ENCODE results near the gene LRRK1.

Gene LRRK1

DNA sequence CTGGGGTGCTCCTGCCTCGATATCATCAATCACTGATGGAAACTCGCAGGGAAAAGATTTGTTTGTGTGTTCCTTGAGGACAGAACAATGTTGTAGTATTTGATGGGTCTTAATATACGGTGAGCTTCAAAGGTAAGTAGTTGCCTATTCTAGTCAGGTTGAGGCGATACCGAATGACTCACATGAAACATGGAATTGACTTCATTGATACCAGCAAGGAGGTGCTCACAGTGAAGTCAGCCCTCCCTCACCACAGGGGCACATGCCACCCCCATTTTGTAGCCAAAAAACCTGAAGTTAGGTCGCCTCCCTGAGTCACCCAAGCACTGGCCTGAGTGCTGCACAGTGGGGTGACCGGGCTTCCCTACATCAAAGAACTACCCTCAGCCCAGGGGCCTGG lies 43.2 kb upstream of the LRRK1 start:
- H3K4ac ChIP-seq (ENCODE audit: low read length), result no peak overlapping the region
- peaks cover 0 to 5% of the 10 kb centered on the region in 2 donors for H3K9me3 ChIP-seq (replicated peaks in 1 of 2; ENCODE audit: control insufficient read depth in 2 of 2, insufficient read depth in 1 of 2, low read depth in 1 of 2, low read length in 2 of 2)
- no peak overlapping the region for H4K91ac ChIP-seq (ENCODE audit: low read depth, low read length, poor library complexity)
- no peak overlapping the region for H3K23ac ChIP-seq (ENCODE audit: low read depth, low read length, poor library complexity)
- H3K4me1 ChIP-seq (ENCODE audit: control insufficient read depth in 2 of 2, insufficient read depth in 1 of 2, low read depth in 1 of 2, low read length in 2 of 2), result peaks cover 0 to 12% of the 10 kb centered on the region in 2 donors
- no peak overlapping the region for H3K27ac ChIP-seq (replicated peaks; ENCODE audit: low read length)
- no peak overlapping the region for H2BK120ac ChIP-seq (ENCODE audit: low read depth, low read length)
- H4K8ac ChIP-seq (ENCODE audit: low read depth, low read length), result no peak overlapping the region
- H3K36me3 ChIP-seq (replicated peaks in 1 of 2; ENCODE audit: control insufficient read depth in 2 of 2, insufficient read depth in 2 of 2, low read length in 2 of 2), result no peaks in the 10 kb centered on the region
- no peak overlapping the region for H3K9ac ChIP-seq (ENCODE audit: low read depth, low read length, poor library complexity)
- WGBS, 2 donors (ENCODE audit: extremely low coverage in 2 of 2, insufficient read length in 2 of 2, insufficient replicate concordance in 1 of 2), result no CpG with 5 or more reads among the region's 7 CpGs
- H3K18ac ChIP-seq (ENCODE audit: low read length), result peak overlapping the region; percentile 65
- no peaks in the 10 kb centered on the region for H3K79me1 ChIP-seq (ENCODE audit: low read depth, low read length)
- H3K4me3 ChIP-seq (ENCODE audit: low read length in 2 of 2), result no peak overlapping the region
- no peak overlapping the region for H2BK15ac ChIP-seq (ENCODE audit: low read length)
- no peak overlapping the region for H2AK5ac ChIP-seq (ENCODE audit: low read depth, low read length)
- no peak overlapping the region for H2AFZ ChIP-seq (ENCODE audit: low read length)
- no peak overlapping the region for H2BK12ac ChIP-seq (ENCODE audit: low read length)
- no peak overlapping the region for H3K4me2 ChIP-seq (ENCODE audit: insufficient read depth, low read length, poor library complexity, severe bottlenecking)
- peaks cover 8 to 53% (median 27%) of the 10 kb centered on the region in 3 experiments for H3K27me3 ChIP-seq (ENCODE audit: control insufficient read depth in 3 of 3, insufficient read depth in 3 of 3, low read depth in 1 of 3, low read length in 3 of 3)
- no peak for DNase-seq (ENCODE audit: low spot score)
- no peak overlapping the region for H2BK5ac ChIP-seq (ENCODE audit: low read length)
- no peak overlapping the region for H3K14ac ChIP-seq (ENCODE audit: low read length)

DNA sequence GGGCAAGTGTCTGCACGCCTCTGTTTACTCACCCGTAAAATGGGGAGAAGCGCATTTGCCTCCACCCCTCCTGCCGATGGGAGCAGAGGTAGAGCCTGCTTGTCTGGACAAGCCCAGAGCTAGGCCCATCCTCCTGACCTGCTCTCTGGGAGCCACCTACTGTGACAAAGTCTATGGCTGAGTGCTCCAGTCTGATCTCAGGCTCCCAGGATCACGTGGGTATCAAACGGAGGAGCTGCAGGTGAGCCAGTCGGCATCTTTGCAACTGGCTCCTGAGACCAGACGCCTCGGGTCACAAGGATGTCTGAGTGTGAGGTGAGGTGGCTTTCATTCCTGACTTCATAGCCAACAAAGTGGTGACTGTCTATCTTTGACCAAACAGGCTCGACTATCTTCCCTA lies 41.6 kb upstream of the LRRK1 start:
- Histone ChIP-seq H3K27ac (replicated peaks; ENCODE audit: low read length) (no peak overlapping the region), H4K8ac (ENCODE audit: low read depth, low read length) (no peak overlapping the region), H2BK15ac (ENCODE audit: low read length) (peak overlapping the region; percentile 20), H3K18ac (ENCODE audit: low read length) (no peak overlapping the region), H3K9ac (ENCODE audit: low read depth, low read length, poor library complexity) (no peak overlapping the region), H3K79me1 (ENCODE audit: low read depth, low read length) (no peaks in the 10 kb centered on the region), H3K36me3 (replicated peaks in 1 of 2; ENCODE audit: control insufficient read depth in 2 of 2, insufficient read depth in 2 of 2, low read length in 2 of 2) (no peaks in the 10 kb centered on the region), H3K27me3 (ENCODE audit: control insufficient read depth in 3 of 3, insufficient read depth in 3 of 3, low read depth in 1 of 3, low read length in 3 of 3) (peaks cover 11 to 69% (median 43%) of the 10 kb centered on the region in 3 experiments), H3K4me1 (ENCODE audit: control insufficient read depth in 2 of 2, insufficient read depth in 1 of 2, low read depth in 1 of 2, low read length in 2 of 2) (peaks cover 0 to 12% of the 10 kb centered on the region in 2 donors), H2BK120ac (ENCODE audit: low read depth, low read length) (peak overlapping the region; percentile 20), H2AK5ac (ENCODE audit: low read depth, low read length) (peak overlapping the region; percentile 67), H2BK12ac (ENCODE audit: low read length) (no peak overlapping the region), H3K9me3 (replicated peaks in 1 of 2; ENCODE audit: control insufficient read depth in 2 of 2, insufficient read depth in 1 of 2, low read depth in 1 of 2, low read length in 2 of 2) (peaks cover 0 to 5% of the 10 kb centered on the region in 2 donors), H2BK5ac (ENCODE audit: low read length) (peak overlapping the region; percentile 0), H2AFZ (ENCODE audit: low read length) (no peak overlapping the region), H3K4me3 (ENCODE audit: low read length in 2 of 2) (no peak overlapping the region), H3K14ac (ENCODE audit: low read length) (peak overlapping the region; percentile 75), H3K23ac (ENCODE audit: low read depth, low read length, poor library complexity) (peak overlapping the region; percentile 19), H3K4ac (ENCODE audit: low read length) (no peak overlapping the region), H4K91ac (ENCODE audit: low read depth, low read length, poor library complexity) (peak overlapping the region; percentile 5), H3K4me2 (ENCODE audit: insufficient read depth, low read length, poor library complexity, severe bottlenecking) (no peak overlapping the region)
- no CpG with 5 or more reads among the region's 10 CpGs for WGBS, 2 donors (ENCODE audit: extremely low coverage in 2 of 2, insufficient read length in 2 of 2, insufficient replicate concordance in 1 of 2)
- no peak for DNase-seq (ENCODE audit: low spot score)

DNA sequence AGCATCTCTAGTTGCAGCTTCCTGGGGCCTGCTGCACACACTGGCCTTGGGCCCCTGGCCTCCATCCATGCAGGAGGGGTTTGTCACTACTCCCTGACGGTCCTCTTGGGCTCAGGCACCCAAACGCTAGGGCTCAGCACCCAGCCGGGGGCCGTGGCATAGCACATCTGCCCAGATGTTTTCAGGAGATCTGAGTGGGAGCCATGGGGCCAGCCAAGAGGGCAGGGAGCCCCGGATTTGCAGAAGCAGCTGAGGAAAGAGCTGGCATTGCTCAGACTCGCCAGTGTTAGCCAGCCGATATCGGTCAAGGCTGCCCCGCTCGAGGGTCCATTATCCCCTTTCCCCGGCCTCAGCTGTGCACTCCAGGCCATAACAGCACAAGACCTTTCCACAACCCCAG lies 41.0 kb upstream of the LRRK1 start:
- Histone ChIP-seq H3K27me3 (ENCODE audit: control insufficient read depth in 3 of 3, insufficient read depth in 3 of 3, low read depth in 1 of 3, low read length in 3 of 3) (peaks cover 11 to 75% (median 45%) of the 10 kb centered on the region in 3 experiments), H3K79me1 (ENCODE audit: low read depth, low read length) (no peaks in the 10 kb centered on the region), H3K36me3 (replicated peaks in 1 of 2; ENCODE audit: control insufficient read depth in 2 of 2, insufficient read depth in 2 of 2, low read length in 2 of 2) (no peaks in the 10 kb centered on the region), H3K14ac (ENCODE audit: low read length) (no peak overlapping the region), H3K18ac (ENCODE audit: low read length) (peak overlapping the region; percentile 36), H4K8ac (ENCODE audit: low read depth, low read length) (no peak overlapping the region), H2AFZ (ENCODE audit: low read length) (no peak overlapping the region), H3K9ac (ENCODE audit: low read depth, low read length, poor library complexity) (no peak overlapping the region), H3K9me3 (replicated peaks in 1 of 2; ENCODE audit: control insufficient read depth in 2 of 2, insufficient read depth in 1 of 2, low read depth in 1 of 2, low read length in 2 of 2) (peaks cover 0 to 5% of the 10 kb centered on the region in 2 donors), H2BK12ac (ENCODE audit: low read length) (no peak overlapping the region), H2BK120ac (ENCODE audit: low read depth, low read length) (no peak overlapping the region), H2BK5ac (ENCODE audit: low read length) (peak overlapping the region; percentile 0), H2BK15ac (ENCODE audit: low read length) (no peak overlapping the region), H4K91ac (ENCODE audit: low read depth, low read length, poor library complexity) (no peak overlapping the region), H3K27ac (replicated peaks; ENCODE audit: low read length) (no peak overlapping the region), H3K4ac (ENCODE audit: low read length) (no peak overlapping the region), H3K4me2 (ENCODE audit: insufficient read depth, low read length, poor library complexity, severe bottlenecking) (no peak overlapping the region), H3K4me3 (ENCODE audit: low read length in 2 of 2) (no peak overlapping the region), H3K23ac (ENCODE audit: low read depth, low read length, poor library complexity) (no peak overlapping the region), H3K4me1 (ENCODE audit: control insufficient read depth in 2 of 2, insufficient read depth in 1 of 2, low read depth in 1 of 2, low read length in 2 of 2) (peaks cover 0 to 11% of the 10 kb centered on the region in 2 donors), H2AK5ac (ENCODE audit: low read depth, low read length) (no peak overlapping the region)
- DNase-seq (ENCODE audit: low spot score), result no peak
- no CpG with 5 or more reads among the region's 11 CpGs for WGBS, 2 donors (ENCODE audit: extremely low coverage in 2 of 2, insufficient read length in 2 of 2, insufficient replicate concordance in 1 of 2)

DNA sequence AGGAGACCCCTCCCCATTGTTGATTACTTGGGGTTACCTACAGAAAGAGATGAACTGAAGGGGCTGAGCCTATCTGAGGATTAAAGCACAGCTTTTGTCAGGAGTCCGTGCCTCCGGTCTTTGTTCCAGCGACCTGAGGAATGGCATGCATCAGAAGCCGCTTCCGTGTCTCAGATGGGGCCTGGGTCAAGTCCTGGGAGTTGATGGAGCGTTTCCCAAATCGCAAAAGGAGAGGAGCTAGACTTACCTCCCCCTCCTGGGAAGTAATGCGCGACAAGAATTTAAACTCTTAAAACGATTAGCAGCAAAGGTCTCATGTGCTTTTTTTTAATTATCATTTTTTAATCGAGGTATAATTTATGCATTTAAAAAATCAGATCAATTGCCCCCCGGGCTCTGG lies 40.5 kb upstream of the LRRK1 start:
- H3K9me3 ChIP-seq (replicated peaks in 1 of 2; ENCODE audit: control insufficient read depth in 2 of 2, insufficient read depth in 1 of 2, low read depth in 1 of 2, low read length in 2 of 2), result peaks cover 0 to 5% of the 10 kb centered on the region in 2 donors
- H3K23ac ChIP-seq (ENCODE audit: low read depth, low read length, poor library complexity), result no peak overlapping the region
- no peak overlapping the region for H4K91ac ChIP-seq (ENCODE audit: low read depth, low read length, poor library complexity)
- peaks cover 11 to 80% (median 47%) of the 10 kb centered on the region in 3 experiments for H3K27me3 ChIP-seq (ENCODE audit: control insufficient read depth in 3 of 3, insufficient read depth in 3 of 3, low read depth in 1 of 3, low read length in 3 of 3)
- H3K27ac ChIP-seq (replicated peaks; ENCODE audit: low read length), result no peak overlapping the region
- WGBS, 2 donors (ENCODE audit: extremely low coverage in 2 of 2, insufficient read length in 2 of 2, insufficient replicate concordance in 1 of 2), result no CpG with 5 or more reads among the region's 12 CpGs
- H2BK12ac ChIP-seq (ENCODE audit: low read length), result no peak overlapping the region
- no peak overlapping the region for H2AK5ac ChIP-seq (ENCODE audit: low read depth, low read length)
- no peak overlapping the region for H2BK5ac ChIP-seq (ENCODE audit: low read length)
- H4K8ac ChIP-seq (ENCODE audit: low read depth, low read length), result no peak overlapping the region
- H2BK120ac ChIP-seq (ENCODE audit: low read depth, low read length), result no peak overlapping the region
- no peak overlapping the region for H3K9ac ChIP-seq (ENCODE audit: low read depth, low read length, poor library complexity)
- H2BK15ac ChIP-seq (ENCODE audit: low read length), result no peak overlapping the region
- no peaks in the 10 kb centered on the region for H3K36me3 ChIP-seq (replicated peaks in 1 of 2; ENCODE audit: control insufficient read depth in 2 of 2, insufficient read depth in 2 of 2, low read length in 2 of 2)
- H3K4me1 ChIP-seq (ENCODE audit: control insufficient read depth in 2 of 2, insufficient read depth in 1 of 2, low read depth in 1 of 2, low read length in 2 of 2), result peaks cover 0 to 11% of the 10 kb centered on the region in 2 donors
- H3K79me1 ChIP-seq (ENCODE audit: low read depth, low read length), result no peaks in the 10 kb centered on the region
- no peak overlapping the region for H3K14ac ChIP-seq (ENCODE audit: low read length)
- peak overlapping the region; percentile 95 for H3K4me2 ChIP-seq (ENCODE audit: insufficient read depth, low read length, poor library complexity, severe bottlenecking)
- H3K18ac ChIP-seq (ENCODE audit: low read length), result no peak overlapping the region
- no peak overlapping the region for H3K4me3 ChIP-seq (ENCODE audit: low read length in 2 of 2)
- no peak overlapping the region for H3K4ac ChIP-seq (ENCODE audit: low read length)
- peak overlapping the region; percentile 56 for H2AFZ ChIP-seq (ENCODE audit: low read length)
- peak; percentile 53 for DNase-seq (ENCODE audit: low spot score)

Data from neuronal stem cell (in vitro differentiated cells).